GM23248 (cell line): ENCODE results near the gene GLRX. TPM values are rescaled to one million over a fixed set of nuclear protein-coding genes. Genes with fewer than 3 reads are reported as not detected.

Source experiments
- DNase-seq: peaks from one replicate; pipeline ENCODE4 v3.0.0-alpha.2; 2015
- H2AFZ ChIP-seq: fragments of 200-600 bp; sonication (generic); 2 replicates; pipeline ENCODE4 v1.6.1; 2016; ENCODE audit warnings: antibody characterized with exemption
- H3F3A ChIP-seq: fragments of 200-600 bp; sonication (generic); 2 replicates; pipeline ENCODE4 v1.6.1; 2016; ENCODE audit warnings: mild to moderate bottlenecking, antibody characterized with exemption, mixed run types; ENCODE audit not compliant: insufficient read depth
- H3K27ac ChIP-seq: fragments of 200-600 bp; sonication (generic); 2 replicates; pipeline ENCODE4 v1.5.1; 2016; ENCODE audit warnings: mild to moderate bottlenecking
- H3K27me3 ChIP-seq: fragments of 200-600 bp; sonication (generic); replicated peaks from 2 replicates; pipeline ENCODE4 v1.6.1; 2016; ENCODE audit warnings: mild to moderate bottlenecking; ENCODE audit not compliant: insufficient read depth
- H3K36me3 ChIP-seq: fragments of 200-600 bp; sonication (generic); 2 replicates; pipeline ENCODE4 v1.6.1; 2016; ENCODE audit warnings: low read depth, mild to moderate bottlenecking
- H3K4me1 ChIP-seq: fragments of 200-600 bp; sonication (generic); 2 replicates; pipeline ENCODE4 v1.6.1; 2016; ENCODE audit warnings: mild to moderate bottlenecking; ENCODE audit not compliant: insufficient read depth
- H3K4me2 ChIP-seq: fragments of 200-600 bp; sonication (generic); one replicate; pipeline ENCODE4 v1.6.1; 2016; ENCODE audit warnings: mild to moderate bottlenecking; ENCODE audit not compliant: unreplicated experiment
- H3K4me3 ChIP-seq: fragments of 200-600 bp; sonication (generic); 2 replicates; pipeline ENCODE4 v1.5.1; 2016; ENCODE audit warnings: mild to moderate bottlenecking
- H3K79me2 ChIP-seq: fragments of 200-600 bp; sonication (generic); 2 replicates; pipeline ENCODE4 v1.6.1; 2016; ENCODE audit warnings: mild to moderate bottlenecking; ENCODE audit not compliant: insufficient read depth
- H3K9ac ChIP-seq: fragments of 200-600 bp; sonication (generic); 2 replicates; pipeline ENCODE4 v1.6.1; 2016; ENCODE audit warnings: mild to moderate bottlenecking
- H3K9me2 ChIP-seq: fragments of 200-600 bp; sonication (generic); 2 replicates; pipeline ENCODE4 v1.6.1; 2016; ENCODE audit warnings: mixed run types, mild to moderate bottlenecking, moderate library complexity; ENCODE audit not compliant: insufficient read depth
- H3K9me3 ChIP-seq: fragments of 200-600 bp; sonication (generic); one replicate; pipeline ENCODE4 v1.6.1; 2017; ENCODE audit warnings: low read depth
- H4K20me1 ChIP-seq: fragments of 200-600 bp; sonication (generic); 2 replicates; pipeline ENCODE4 v1.6.0; 2016; ENCODE audit not compliant: insufficient read depth
- EZH2 ChIP-seq: fragments of 200-600 bp; sonication (generic); IDR thresholded peaks from 2 replicates; pipeline ENCODE4 v1.6.1; 2018; ENCODE audit warnings: antibody characterized with exemption, mild to moderate bottlenecking; ENCODE audit not compliant: insufficient read depth, poor library complexity, severe bottlenecking
- EZH2phosphoT487 ChIP-seq: fragments of 200-600 bp; sonication (generic); IDR thresholded peaks from 2 replicates; pipeline ENCODE4 v1.6.1; 2018; ENCODE audit warnings: antibody characterized with exemption, moderate library complexity, mild to moderate bottlenecking, low read depth; ENCODE audit not compliant: insufficient read depth
- WGBS, 2 experiments: methylation state at CpG; one replicate each; pipeline ENCODE4 v1.1.6; 2015 to 2017; ENCODE audit warnings: low lambda C conversion rate in 2 of 2, low coverage in 1 of 2; ENCODE audit errors: missing lambda C conversion rate in 2 of 2; 5-methylcytosine and 5-hydroxymethylcytosine counted together
- in situ Hi-C: fragments of 300-500 bp; cut with MboI; formaldehyde crosslinking; loops from 2 replicates; pipeline ENCODE4 v1.15.0; 2020
- polyA plus RNA-seq: library from polyadenylated mRNA; unstranded; fragments of >200 nt; fragmentation: Nextera tagmentation; extraction: Ambion mirVana; gene quantifications from 2 replicates; pipeline ENCODE4 v1.2.1, GENCODE V29; 2016
- total RNA-seq: library from RNA; depleted of rRNA; stranded (reverse); fragments of >200 nt; shearing (Covaris generic); gene quantifications from 2 replicates; pipeline ENCODE4 v1.2.3, GENCODE V29; 2014

GLRX gene
- total and polyA plus RNA-seq, 2 experiments from 2014 or later = 144 to 316 TPM

DNA sequence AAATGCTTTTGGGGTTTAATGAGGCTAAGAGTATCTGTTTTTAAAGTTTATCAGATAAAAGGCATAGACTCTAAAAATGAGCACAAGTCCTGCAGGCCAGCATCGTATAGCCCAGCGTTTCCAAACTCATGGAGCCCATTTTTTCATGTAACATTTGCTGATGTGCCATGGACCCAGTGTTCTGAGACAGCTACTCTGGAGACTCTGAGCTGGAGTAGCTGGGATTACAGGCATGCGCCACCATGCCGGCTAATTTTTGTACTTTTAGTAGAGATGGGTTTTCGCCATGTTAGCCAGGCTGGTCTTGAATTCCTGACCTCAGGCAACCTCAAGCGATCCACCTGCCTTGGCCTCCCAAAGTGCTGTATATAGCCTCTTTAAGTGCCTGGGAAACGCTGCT, 15.8 kb downstream of the GLRX start:
- H3K9me2 ChIP-seq = no peaks in the 10 kb centered on the region
- no peak overlapping the region for H3K9ac ChIP-seq
- 97 to 100% methylated on average over 7 of the region's 7 CpGs for WGBS, 2 experiments
- TF ChIP-seq EZH2phosphoT487 = no peak
- TF ChIP-seq EZH2 = no peak
- no peaks in the 10 kb centered on the region for H3K9me3 ChIP-seq
- in situ Hi-C loops = no loop called here
- H4K20me1 ChIP-seq = no peaks in the 10 kb centered on the region
- H3K4me2 ChIP-seq = no peak overlapping the region
- no peak overlapping the region for H3K27ac ChIP-seq
- no peaks in the 10 kb centered on the region for H3K27me3 ChIP-seq
- H2AFZ ChIP-seq = no peak overlapping the region
- peaks cover 32% of the 10 kb centered on the region for H3F3A ChIP-seq
- H3K36me3 ChIP-seq = 0 out of 2 replicates have a peak, but pooled peaks cover 5% of the 10 kb centered on the region
- no peaks in the 10 kb centered on the region for H3K79me2 ChIP-seq
- H3K4me3 ChIP-seq = no peak overlapping the region
- no peak for DNase-seq
- peaks cover 29% of the 10 kb centered on the region for H3K4me1 ChIP-seq

DNA sequence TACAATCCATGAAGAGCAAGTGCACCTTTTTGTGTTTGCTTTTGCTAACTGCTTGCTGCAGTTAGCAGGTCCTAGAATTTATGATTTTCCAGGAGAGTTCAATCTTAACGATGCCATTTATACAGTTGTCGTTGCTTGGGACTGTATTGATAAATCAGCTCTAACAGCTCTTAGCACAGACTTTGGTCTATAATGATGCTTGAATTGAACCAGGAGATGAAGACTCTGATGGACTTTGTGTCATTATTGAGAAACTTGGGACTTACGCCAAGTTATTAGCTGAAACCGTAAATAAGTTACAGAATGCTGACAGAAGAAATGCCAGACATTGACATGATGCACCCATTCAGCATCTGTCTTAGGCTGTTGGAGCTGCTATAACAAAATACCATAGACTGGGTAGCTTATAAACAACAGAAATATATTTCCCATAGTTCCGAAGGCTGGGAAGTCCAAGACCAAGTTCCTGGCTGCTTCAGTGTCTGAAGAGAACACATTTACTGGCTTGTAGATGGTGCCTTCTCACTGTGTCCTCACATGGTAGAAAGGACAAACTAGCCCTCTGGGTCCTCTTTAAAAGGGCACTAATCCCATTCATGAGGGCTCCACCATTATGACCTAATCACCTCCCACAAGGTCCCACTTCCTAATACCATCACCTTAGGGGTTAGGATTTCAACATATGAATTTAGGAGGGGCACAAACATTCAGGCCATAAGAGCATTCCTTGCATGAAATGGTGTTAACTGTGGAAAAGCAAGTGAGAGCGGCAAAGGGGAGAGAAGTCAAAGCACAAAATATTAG, 17.6 kb downstream of the GLRX start:
- Histone ChIP-seq H2AFZ (no peak overlapping the region), H4K20me1 (no peaks in the 10 kb centered on the region), H3K36me3 (0 out of 2 replicates have a peak, but pooled peaks cover 5% of the 10 kb centered on the region), H3K4me3 (no peak overlapping the region), H3K4me2 (no peak overlapping the region), H3K27ac (no peak overlapping the region), H3K79me2 (no peaks in the 10 kb centered on the region), H3K9me3 (no peaks in the 10 kb centered on the region), H3F3A (peaks cover 25% of the 10 kb centered on the region), H3K9ac (no peak overlapping the region), H3K4me1 (peaks cover 18% of the 10 kb centered on the region), H3K9me2 (no peaks in the 10 kb centered on the region), H3K27me3 (no peaks in the 10 kb centered on the region)
- TF ChIP-seq EZH2phosphoT487 = no peak
- TF ChIP-seq EZH2 = no peak
- WGBS, 2 experiments = 81% methylated on average over 6 of the region's 6 CpGs
- in situ Hi-C loops = no loop called here
- DNase-seq = no peak

DNA sequence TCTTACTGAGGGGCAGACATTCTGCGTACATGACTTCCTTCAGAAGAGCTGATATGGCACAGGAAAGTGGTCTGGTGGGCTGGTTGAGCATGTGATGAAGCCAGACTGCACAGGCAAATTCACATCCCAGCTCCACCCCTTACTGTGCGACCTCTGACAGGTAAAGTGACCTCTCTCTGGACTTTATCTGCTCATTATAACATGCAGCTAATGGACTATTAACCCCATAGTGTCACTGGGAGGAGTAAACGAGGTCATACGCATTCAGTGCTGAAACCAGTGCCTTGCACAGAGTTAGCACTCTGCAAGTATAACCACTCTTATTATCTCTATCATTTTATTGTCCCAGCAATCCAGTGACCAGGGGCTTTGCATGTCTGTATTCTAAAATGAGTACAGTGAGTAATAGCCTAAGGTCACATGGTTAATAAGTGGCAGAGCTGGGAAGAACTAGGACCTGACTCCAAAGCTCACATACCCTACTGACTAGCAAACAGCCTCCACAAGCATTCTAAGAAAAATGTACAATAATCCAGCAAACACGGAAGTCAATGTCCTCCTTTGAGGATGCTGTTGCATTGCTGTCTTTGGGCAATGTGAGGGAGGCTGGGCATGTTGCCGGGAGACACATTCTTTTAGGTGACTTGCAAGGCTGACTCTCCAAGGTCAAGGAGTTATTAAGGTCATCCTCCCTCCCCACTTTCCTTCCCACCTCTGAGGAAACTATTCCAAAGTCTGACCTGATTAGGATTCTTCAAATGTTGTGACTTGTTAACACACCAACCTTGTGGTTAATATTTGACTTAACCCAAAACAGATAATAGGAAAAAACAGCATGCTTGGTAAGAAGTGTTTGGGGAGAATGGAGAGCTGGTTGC, 19.0 kb downstream of the GLRX start:
- H3K9me3 ChIP-seq = no peaks in the 10 kb centered on the region
- WGBS, 2 experiments = 77 to 79% methylated on average over 6 of the region's 6 CpGs
- no peak for TF ChIP-seq EZH2
- no peak for TF ChIP-seq EZH2phosphoT487
- H3K9me2 ChIP-seq = no peaks in the 10 kb centered on the region
- H3K4me2 ChIP-seq = no peak overlapping the region
- peaks cover 4% of the 10 kb centered on the region; the same call in 1 of the 2 replicates for H3K4me1 ChIP-seq
- DNase-seq = peak; percentile 35
- H3K27me3 ChIP-seq = no peaks in the 10 kb centered on the region
- H3K9ac ChIP-seq = no peak overlapping the region
- no peak overlapping the region for H3K27ac ChIP-seq
- peaks cover 17% of the 10 kb centered on the region; the same call in 1 of the 2 replicates for H3F3A ChIP-seq
- H3K4me3 ChIP-seq = no peak overlapping the region
- in situ Hi-C loops = no loop called here
- no peaks in the 10 kb centered on the region for H3K79me2 ChIP-seq
- no peaks in the 10 kb centered on the region for H4K20me1 ChIP-seq
- H3K36me3 ChIP-seq = 0 out of 2 replicates have a peak, but pooled peaks cover 5% of the 10 kb centered on the region
- H2AFZ ChIP-seq = no peak overlapping the region

DNA sequence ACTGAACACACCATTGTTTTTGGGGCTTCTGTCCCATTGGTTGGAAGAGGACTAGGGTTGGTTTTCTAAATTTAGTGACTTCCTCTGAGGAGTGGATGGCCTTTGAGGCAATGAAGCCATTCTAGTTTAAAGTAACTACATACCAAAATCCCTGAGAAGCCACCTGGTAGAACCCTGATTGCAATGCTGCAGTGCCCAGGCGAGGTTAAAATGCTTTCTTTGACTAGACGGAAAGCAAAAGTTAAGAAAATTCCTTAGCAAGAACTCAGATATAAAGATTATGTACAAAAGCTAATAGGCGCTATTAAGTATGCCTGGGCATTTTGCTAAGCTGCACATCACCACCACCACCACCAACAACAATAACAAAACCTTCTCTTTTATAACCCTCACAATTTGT, 20.6 kb downstream of the GLRX start:
- H3K79me2 ChIP-seq = no peaks in the 10 kb centered on the region
- in situ Hi-C loops = no loop called here
- no peak for TF ChIP-seq EZH2phosphoT487
- TF ChIP-seq EZH2 = no peak
- 0 out of 2 replicates have a peak, but pooled peaks cover 5% of the 10 kb centered on the region for H3K36me3 ChIP-seq
- no peaks in the 10 kb centered on the region for H4K20me1 ChIP-seq
- WGBS, 2 experiments = 100% methylated on average over 3 of the region's 3 CpGs
- no peaks in the 10 kb centered on the region for H3K27me3 ChIP-seq
- no peak overlapping the region for H3K4me3 ChIP-seq
- H3K9me3 ChIP-seq = no peaks in the 10 kb centered on the region
- no peak overlapping the region for H2AFZ ChIP-seq
- no peak for DNase-seq
- no peak overlapping the region for H3K27ac ChIP-seq
- peaks cover 21% of the 10 kb centered on the region; the same call in 1 of the 2 replicates for H3F3A ChIP-seq
- H3K9me2 ChIP-seq = no peaks in the 10 kb centered on the region
- H3K9ac ChIP-seq = no peak overlapping the region
- no peaks in the 10 kb centered on the region; the same call in 1 of the 2 replicates for H3K4me1 ChIP-seq
- no peak overlapping the region for H3K4me2 ChIP-seq
